GM12878 (cell line): ENCODE results near the gene GLT1D1. TPM values are rescaled to one million over a fixed set of nuclear protein-coding genes. Genes with fewer than 3 reads are reported as not detected.

Source experiments
- ATAC-seq: fragments of 200-7000 bp; cut with Tn5 transposase; 3 replicates; pipeline ENCODE4 v1.9.1; 2020; ENCODE audit warnings: mild to moderate bottlenecking, moderate library complexity
- BruUV-seq: library from RNA; stranded (reverse); fragments of 400-500 nt; replicated peaks from 2 replicates; lab custom pipeline; 2021; lab: Mats Ljungman, UMichigan
- CTCF ChIA-PET: fragments of 300-600 bp; sonication (Branson Sonifier 250); formaldehyde crosslinking; extraction: SDS; loops from one replicate; lab custom pipeline; 2021; ENCODE audit warnings: inconsistent platforms; lab: Yijun Ruan, JAX
- POLR2A ChIA-PET: fragments of 350-600 bp; formaldehyde crosslinking; extraction: SDS; loops from one replicate; lab custom pipeline; 2021; ENCODE audit warnings: inconsistent platforms; lab: Charles Lee
- RAD21 ChIA-PET: fragments of 300-600 bp; sonication (Branson Sonifier 250); formaldehyde crosslinking; loops from one replicate; lab custom pipeline; 2023; ENCODE audit warnings: antibody characterized with exemption; ENCODE audit not compliant: unreplicated experiment; lab: Charles Lee
- SMC1A ChIA-PET: fragments of 300-600 bp; sonication (Branson Sonifier 250); formaldehyde crosslinking; loops from one replicate; lab custom pipeline; 2023; ENCODE audit not compliant: unreplicated experiment, uncharacterized antibody; lab: Charles Lee
- DNase-seq: peaks from one replicate; pipeline ENCODE4 v3.0.0-alpha.2; 2011; ENCODE audit warnings: low read depth, low spot score
- FAIRE-seq: peaks from 3 replicates; lab custom pipeline; 2011; peaks lifted over from hg19 to GRCh38; lab: Jason Lieb, UNC
- H2AFZ ChIP-seq: 2 replicates; pipeline ENCODE4 v1.6.0; 2011; ENCODE audit warnings: low read depth, low read length, control low read depth; ENCODE audit not compliant: control insufficient read depth
- H3K27ac ChIP-seq: 2 replicates; pipeline ENCODE4 v1.5.1; 2011; ENCODE audit warnings: control low read depth; ENCODE audit not compliant: control insufficient read depth, insufficient read depth
- H3K27me3 ChIP-seq, 2 experiments: replicated peaks in 1 of 2; 2 replicates each; pipeline versions ENCODE4 v1.6.0 to v1.6.1; 2011; ENCODE audit warnings: low read length in 1 of 2; ENCODE audit not compliant: control insufficient read depth in 2 of 2, insufficient read depth in 2 of 2
- H3K36me3 ChIP-seq, 2 experiments: 2 replicates each; pipeline ENCODE4 v1.5.1; 2011; ENCODE audit warnings: low read length in 1 of 2; ENCODE audit not compliant: control insufficient read depth in 2 of 2, insufficient read depth in 2 of 2
- H3K4me1 ChIP-seq: 2 replicates; pipeline ENCODE4 v1.6.1; 2011; ENCODE audit warnings: mild to moderate bottlenecking, low read length, moderate library complexity, mixed read lengths; ENCODE audit not compliant: control insufficient read depth, insufficient read depth
- H3K4me2 ChIP-seq: 2 replicates; pipeline ENCODE4 v1.6.0; 2011; ENCODE audit warnings: control low read depth; ENCODE audit not compliant: control insufficient read depth, insufficient read depth
- H3K4me3 ChIP-seq: fragments of 200-600 bp; sonication (generic); 2 replicates; pipeline ENCODE4 v1.5.1; 2016
- H3K79me2 ChIP-seq: 2 replicates; pipeline ENCODE4 v1.6.0; 2011; ENCODE audit warnings: low read length; ENCODE audit not compliant: control insufficient read depth, insufficient read depth
- H3K9ac ChIP-seq: 2 replicates; pipeline ENCODE4 v1.8.0; 2011; ENCODE audit warnings: low read length, control low read depth, mixed read lengths; ENCODE audit not compliant: control insufficient read depth, insufficient read depth
- H3K9me3 ChIP-seq: replicated peaks from 3 replicates; pipeline ENCODE4 v1.5.1; 2011; ENCODE audit warnings: mild to moderate bottlenecking, low read length; ENCODE audit not compliant: control insufficient read depth, insufficient read depth
- H4K20me1 ChIP-seq: 2 replicates; pipeline ENCODE4 v1.6.0; 2011; ENCODE audit not compliant: control insufficient read depth, insufficient read depth
- GATAD2B ChIP-seq: fragments of 450-650 bp; conservative IDR thresholded peaks from 2 replicates; pipeline ENCODE4 v1.6.1; 2017; ENCODE audit warnings: low read depth, mild to moderate bottlenecking, moderate library complexity
- NRF1 ChIP-seq: conservative IDR thresholded peaks from 2 replicates; pipeline ENCODE4 v1.6.1; 2011; ENCODE audit warnings: mild to moderate bottlenecking, low read depth, low read length, improper control_type of control experiment
- POLR2A ChIP-seq: IDR thresholded peaks from 2 replicates; pipeline ENCODE4 v1.6.1; 2011; ENCODE audit warnings: low read depth, mild to moderate bottlenecking, low read length
- RB1 ChIP-seq: fragments of 450-650 bp; formaldehyde crosslinking; IDR thresholded peaks from 2 replicates; pipeline ENCODE4 v1.6.1; 2017; ENCODE audit warnings: mild to moderate bottlenecking, borderline replicate concordance
- RCOR1 ChIP-seq: conservative IDR thresholded peaks from 2 replicates; pipeline ENCODE4 v1.6.1; 2012; ENCODE audit warnings: low read depth, low read length, improper control_type of control experiment
- RFX5 ChIP-seq: IDR thresholded peaks from 2 replicates; pipeline ENCODE4 v1.6.1; 2011; ENCODE audit warnings: low read depth, low read length, improper control_type of control experiment
- SMAD5 ChIP-seq: IDR thresholded peaks from 2 replicates; pipeline ENCODE4 v1.6.1; 2016; ENCODE audit warnings: antibody characterized with exemption, low read depth
- YY1 ChIP-seq: IDR thresholded peaks from 2 replicates; pipeline ENCODE4 v1.6.1; 2011; ENCODE audit warnings: low read depth, mild to moderate bottlenecking, low read length
- ZNF274 ChIP-seq: IDR thresholded peaks from one replicate; pipeline ENCODE4 v1.8.0; 2011; ENCODE audit not compliant: insufficient read length, insufficient read depth
- ZNF384 ChIP-seq: IDR thresholded peaks from 2 replicates; pipeline ENCODE4 v1.6.1; 2012; ENCODE audit warnings: low read depth, mild to moderate bottlenecking, low read length, improper control_type of control experiment, borderline replicate concordance
- ZNF622 ChIP-seq: fragments of 450-650 bp; IDR thresholded peaks from 2 replicates; pipeline ENCODE4 v1.6.1; 2017; ENCODE audit warnings: mild to moderate bottlenecking, inconsistent platforms
- WGBS: methylation state at CpG from one replicate; pipeline ENCODE4 v1.1.6; 2016; ENCODE audit warnings: low lambda C conversion rate; ENCODE audit not compliant: insufficient replicate concordance, insufficient coverage; ENCODE audit errors: missing lambda C conversion rate; 5-methylcytosine and 5-hydroxymethylcytosine counted together
- in situ Hi-C: fragments of 300-500 bp; cut with MboI; formaldehyde crosslinking; loops from 9 replicates; pipeline ENCODE4 v1.14.3; 2018; ENCODE audit warnings: mixed read lengths
- intact Hi-C: fragments of 100-400 bp; cut with micrococcal nuclease; formaldehyde crosslinking; loops from one replicate; pipeline ENCODE4 v1.14.2; 2022; ENCODE audit not compliant: unreplicated experiment
- polyA plus RNA-seq, 11 experiments: library from polyadenylated mRNA; depleted of rRNA in 4 of 11; unstranded in 6 of 11; stranded (reverse) in 5 of 11; fragments of >200 nt; fragmentation: Nextera tagmentation in 4 of 11; fragmentation: Illumina TruSeq in 1 of 11; extraction: Ambion mirVana in 4 of 11; extraction: Trizol in 1 of 11; gene quantifications; 1 replicate in 1 of 11; 2 replicates in 10 of 11; pipeline versions ENCODE4 v1.2.1 to v1.2.3, GENCODE V29; 2011 to 2016; ENCODE audit warnings: inconsistent platforms in 2 of 11, missing spikeins in 2 of 11, low read depth in 1 of 11
- total RNA-seq, 4 experiments: library from RNA; depleted of rRNA in 3 of 4; stranded (reverse); fragments of >200 nt in 3 of 4; fragmentation: Illumina TruSeq in 1 of 4; extraction: Trizol in 1 of 4; gene quantifications; 2 replicates each; pipeline versions ENCODE4 v1.2.1 to v1.2.3, GENCODE V29; 2013 to 2021
- TF ChIP-seq, protein P1 (sequence below): IDR thresholded peaks from 2 replicates; pipeline ENCODE4 v1.6.1; 2012; ENCODE audit warnings: mild to moderate bottlenecking, low read depth, low read length
- TF ChIP-seq, protein P2 (sequence below): fragments of 450-650 bp; IDR thresholded peaks from 2 replicates; pipeline ENCODE4 v1.6.1; 2018; ENCODE audit warnings: borderline replicate concordance, mild to moderate bottlenecking; ENCODE audit not compliant: partially characterized antibody

Gene GLT1D1
- total and polyA plus RNA-seq, 10 of the 15 experiments (the other 5 are each of a cell fraction or from before 2014, with no cell fraction given), result 0.42 to 62.8 (median 3.0) TPM

DNA sequence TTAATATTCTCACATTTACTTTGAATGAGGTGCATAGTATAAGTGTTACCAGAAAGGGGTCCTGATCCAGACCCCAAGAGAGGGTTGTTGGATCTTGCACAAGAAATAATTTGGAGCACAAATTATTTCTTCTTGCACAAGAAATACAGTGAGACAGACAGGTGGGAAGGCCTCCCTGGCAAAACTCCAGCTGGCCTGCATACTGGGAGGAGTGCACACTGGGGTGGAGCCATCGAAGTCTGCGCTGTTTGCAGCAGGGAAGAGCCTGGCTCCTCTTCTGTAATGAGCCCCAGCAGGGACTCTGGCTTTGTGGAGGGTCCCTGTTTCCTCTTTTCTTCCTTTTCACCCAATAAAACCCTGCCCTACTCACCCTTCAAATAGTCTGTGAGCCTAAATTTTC is 141.6 kb downstream of the GLT1D1 start:
- no peaks in the 10 kb centered on the region for H3K79me2 ChIP-seq
- ATAC-seq, result no peak
- FAIRE-seq, result no peak
- H3K9me3 ChIP-seq, result no peaks in the 10 kb centered on the region; the same call in 2 of the 3 replicates
- SMC1A ChIA-PET, result no interaction called here
- no peaks in the 10 kb centered on the region for H3K4me1 ChIP-seq
- H3K4me2 ChIP-seq, result no peak overlapping the region
- DNase-seq, result no peak
- BruUV-seq, result no TSS peak
- no peak for TF ChIP-seq ZNF622
- TF ChIP-seq ZNF274, result no peak
- TF ChIP-seq SMAD5, result no peak
- TF ChIP-seq, protein P1, sequence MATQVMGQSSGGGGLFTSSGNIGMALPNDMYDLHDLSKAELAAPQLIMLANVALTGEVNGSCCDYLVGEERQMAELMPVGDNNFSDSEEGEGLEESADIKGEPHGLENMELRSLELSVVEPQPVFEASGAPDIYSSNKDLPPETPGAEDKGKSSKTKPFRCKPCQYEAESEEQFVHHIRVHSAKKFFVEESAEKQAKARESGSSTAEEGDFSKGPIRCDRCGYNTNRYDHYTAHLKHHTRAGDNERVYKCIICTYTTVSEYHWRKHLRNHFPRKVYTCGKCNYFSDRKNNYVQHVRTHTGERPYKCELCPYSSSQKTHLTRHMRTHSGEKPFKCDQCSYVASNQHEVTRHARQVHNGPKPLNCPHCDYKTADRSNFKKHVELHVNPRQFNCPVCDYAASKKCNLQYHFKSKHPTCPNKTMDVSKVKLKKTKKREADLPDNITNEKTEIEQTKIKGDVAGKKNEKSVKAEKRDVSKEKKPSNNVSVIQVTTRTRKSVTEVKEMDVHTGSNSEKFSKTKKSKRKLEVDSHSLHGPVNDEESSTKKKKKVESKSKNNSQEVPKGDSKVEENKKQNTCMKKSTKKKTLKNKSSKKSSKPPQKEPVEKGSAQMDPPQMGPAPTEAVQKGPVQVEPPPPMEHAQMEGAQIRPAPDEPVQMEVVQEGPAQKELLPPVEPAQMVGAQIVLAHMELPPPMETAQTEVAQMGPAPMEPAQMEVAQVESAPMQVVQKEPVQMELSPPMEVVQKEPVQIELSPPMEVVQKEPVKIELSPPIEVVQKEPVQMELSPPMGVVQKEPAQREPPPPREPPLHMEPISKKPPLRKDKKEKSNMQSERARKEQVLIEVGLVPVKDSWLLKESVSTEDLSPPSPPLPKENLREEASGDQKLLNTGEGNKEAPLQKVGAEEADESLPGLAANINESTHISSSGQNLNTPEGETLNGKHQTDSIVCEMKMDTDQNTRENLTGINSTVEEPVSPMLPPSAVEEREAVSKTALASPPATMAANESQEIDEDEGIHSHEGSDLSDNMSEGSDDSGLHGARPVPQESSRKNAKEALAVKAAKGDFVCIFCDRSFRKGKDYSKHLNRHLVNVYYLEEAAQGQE, result no peak
- TF ChIP-seq RB1, result no peak
- no peak for TF ChIP-seq ZNF384
- TF ChIP-seq NRF1, result no peak
- TF ChIP-seq, protein P2, sequence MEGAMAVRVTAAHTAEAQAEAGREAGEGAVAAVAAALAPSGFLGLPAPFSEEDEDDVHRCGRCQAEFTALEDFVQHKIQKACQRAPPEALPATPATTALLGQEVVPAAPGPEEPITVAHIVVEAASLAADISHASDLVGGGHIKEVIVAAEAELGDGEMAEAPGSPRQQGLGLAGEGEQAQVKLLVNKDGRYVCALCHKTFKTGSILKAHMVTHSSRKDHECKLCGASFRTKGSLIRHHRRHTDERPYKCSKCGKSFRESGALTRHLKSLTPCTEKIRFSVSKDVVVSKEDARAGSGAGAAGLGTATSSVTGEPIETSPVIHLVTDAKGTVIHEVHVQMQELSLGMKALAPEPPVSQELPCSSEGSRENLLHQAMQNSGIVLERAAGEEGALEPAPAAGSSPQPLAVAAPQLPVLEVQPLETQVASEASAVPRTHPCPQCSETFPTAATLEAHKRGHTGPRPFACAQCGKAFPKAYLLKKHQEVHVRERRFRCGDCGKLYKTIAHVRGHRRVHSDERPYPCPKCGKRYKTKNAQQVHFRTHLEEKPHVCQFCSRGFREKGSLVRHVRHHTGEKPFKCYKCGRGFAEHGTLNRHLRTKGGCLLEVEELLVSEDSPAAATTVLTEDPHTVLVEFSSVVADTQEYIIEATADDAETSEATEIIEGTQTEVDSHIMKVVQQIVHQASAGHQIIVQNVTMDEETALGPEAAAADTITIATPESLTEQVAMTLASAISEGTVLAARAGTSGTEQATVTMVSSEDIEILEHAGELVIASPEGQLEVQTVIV, result no peak
- no peak for TF ChIP-seq YY1
- TF ChIP-seq RCOR1, result no peak
- no peak for TF ChIP-seq GATAD2B
- no peak for TF ChIP-seq POLR2A
- TF ChIP-seq RFX5, result no peak
- CTCF ChIA-PET, result no interaction called here
- POLR2A ChIA-PET, result no interaction called here
- no peak overlapping the region for H3K27ac ChIP-seq
- 19% methylated on average over 2 of the region's 2 CpGs for WGBS
- intact Hi-C loops, result no loop called here
- H2AFZ ChIP-seq, result no peak overlapping the region
- RAD21 ChIA-PET, result no interaction called here
- H3K4me3 ChIP-seq, result no peak overlapping the region
- H3K27me3 ChIP-seq, result no peaks in the 10 kb centered on the region
- no peaks in the 10 kb centered on the region for H4K20me1 ChIP-seq
- H3K9ac ChIP-seq, result no peak overlapping the region
- H3K36me3 ChIP-seq, result no peaks in the 10 kb centered on the region
- in situ Hi-C loops, result no loop called here
